HG02840 (cell line): ENCODE results near the gene TCF12.
"Not testable (repeated sequence)": the region's sequence is repeated elsewhere in the genome, so short reads cannot be mapped to it uniquely, and the experiment has no call there.

Source experiments
- ATAC-seq: cut with Tn5 transposase; IDR thresholded peaks from one replicate; pipeline ENCODE4 v1.9.1; 2021; ENCODE audit warnings: mild to moderate bottlenecking, moderate library complexity, moderate number of reproducible peaks; ENCODE audit not compliant: unreplicated experiment, low FRiP score

Gene TCF12

GRCh38 chr15:57118013-57118799 is 199.8 kb downstream of the TCF12 start:
- ATAC-seq: no peak

GRCh38 chr15:57122080-57122840 is 203.8 kb downstream of the TCF12 start:
- ATAC-seq: no peak

- ATAC-seq: no peak
Measured at GRCh38 chr15:57124036-57124435, 205.6 kb downstream of the TCF12 start.

- no peak for ATAC-seq
Measured at GRCh38 chr15:57129064-57129463, 210.6 kb downstream of the TCF12 start.

GRCh38 chr15:57130956-57131355 is 212.5 kb downstream of the TCF12 start:
- ATAC-seq: no peak

- no peak for ATAC-seq
Measured at GRCh38 chr15:57133127-57133968, 214.9 kb downstream of the TCF12 start.

- no peak for ATAC-seq
Measured at GRCh38 chr15:57134071-57134605, 215.7 kb downstream of the TCF12 start.

- ATAC-seq: no peak
Measured at GRCh38 chr15:57134851-57135250, 216.4 kb downstream of the TCF12 start.

- ATAC-seq: no peak
Measured at GRCh38 chr15:57135800-57136199, 217.4 kb downstream of the TCF12 start.

- ATAC-seq: no peak
Measured at GRCh38 chr15:57138349-57138788, 219.9 kb downstream of the TCF12 start.

- no peak for ATAC-seq
Measured at GRCh38 chr15:57143511-57144078, 225.2 kb downstream of the TCF12 start.

GRCh38 chr15:57144448-57144847 is 226.0 kb downstream of the TCF12 start:
- no peak for ATAC-seq

GRCh38 chr15:57146506-57147201 is 228.2 kb downstream of the TCF12 start:
- ATAC-seq: no peak

GRCh38 chr15:57147621-57148020 is 229.2 kb downstream of the TCF12 start:
- ATAC-seq: no peak

GRCh38 chr15:57148262-57148661 is 229.8 kb downstream of the TCF12 start:
- ATAC-seq: no peak

GRCh38 chr15:57149196-57149595 is 230.8 kb downstream of the TCF12 start:
- no peak for ATAC-seq

- ATAC-seq: no peak
Measured at GRCh38 chr15:57150066-57150865, 231.8 kb downstream of the TCF12 start.

- not testable (repeated sequence) for ATAC-seq
Measured at GRCh38 chr15:57150866-57151203, 232.4 kb downstream of the TCF12 start.

- no peak for ATAC-seq
Measured at GRCh38 chr15:57152133-57152532, 233.7 kb downstream of the TCF12 start.
